OCI-LY1 (cell line): Measurements from ENCODE around the gene FAU.

Source experiments
- H2AFZ ChIP-seq: fragments of 200-600 bp; sonication (generic), shearing (Covaris generic); 2 replicates; pipeline ENCODE4 v1.6.0; 2014; ENCODE audit warnings: antibody characterized with exemption, mild to moderate bottlenecking, low read length
- H3F3A ChIP-seq: fragments of 200-600 bp; sonication (generic), shearing (Covaris generic); 2 replicates; pipeline ENCODE4 v1.6.0; 2014; ENCODE audit warnings: mild to moderate bottlenecking, antibody characterized with exemption, low read length, moderate library complexity; ENCODE audit not compliant: insufficient read depth
- H3K27ac ChIP-seq: fragments of 200-600 bp; sonication (generic); 2 replicates; pipeline ENCODE4 v1.5.1; 2014; ENCODE audit warnings: low read length, mixed run types, mild to moderate bottlenecking, low read depth; ENCODE audit not compliant: poor library complexity, severe bottlenecking
- H3K27me3 ChIP-seq: fragments of 200-600 bp; sonication (generic); 2 replicates; pipeline ENCODE4 v1.6.0; 2014; ENCODE audit warnings: antibody characterized with exemption, mild to moderate bottlenecking, low read length, moderate library complexity; ENCODE audit not compliant: insufficient read depth
- H3K36me3 ChIP-seq: fragments of 200-600 bp; sonication (generic); 2 replicates; pipeline ENCODE4 v1.6.1; 2014; ENCODE audit warnings: mild to moderate bottlenecking, antibody characterized with exemption, low read length, moderate library complexity, mixed read lengths; ENCODE audit not compliant: insufficient read depth
- H3K4me1 ChIP-seq: fragments of 200-600 bp; sonication (generic); 2 replicates; pipeline ENCODE4 v1.5.1; 2014; ENCODE audit warnings: mild to moderate bottlenecking, low read length, moderate library complexity; ENCODE audit not compliant: insufficient read depth, severe bottlenecking
- H3K4me2 ChIP-seq: fragments of 200-600 bp; sonication (generic), shearing (Covaris generic); 2 replicates; pipeline ENCODE4 v1.6.1; 2014; ENCODE audit warnings: low read length
- H3K4me3 ChIP-seq: fragments of 200-600 bp; sonication (generic); 2 replicates; pipeline ENCODE4 v1.5.1; 2014; ENCODE audit warnings: low read length, low read depth, mild to moderate bottlenecking, mixed read lengths; ENCODE audit not compliant: poor library complexity, severe bottlenecking
- H3K79me2 ChIP-seq: fragments of 200-600 bp; shearing (Covaris generic); 2 replicates; pipeline ENCODE4 v1.6.1; 2016; ENCODE audit warnings: mixed run types, low read length, mixed read lengths; ENCODE audit not compliant: insufficient read depth
- H3K9ac ChIP-seq: fragments of 200-600 bp; sonication (generic), shearing (Covaris generic); 2 replicates; pipeline ENCODE4 v1.6.1; 2014; ENCODE audit warnings: mild to moderate bottlenecking, low read length, mixed read lengths
- H3K9me2 ChIP-seq: fragments of 200-600 bp; sonication (generic), shearing (Covaris generic); 2 replicates; pipeline ENCODE4 v1.6.1; 2014; ENCODE audit warnings: low read depth, mild to moderate bottlenecking, low read length, mixed read lengths
- H3K9me3 ChIP-seq: fragments of 200-600 bp; shearing (Covaris generic); 2 replicates; pipeline ENCODE4 v1.6.1; 2014; ENCODE audit warnings: low read length, mixed read lengths
- H4K20me1 ChIP-seq: fragments of 200-600 bp; sonication (generic), shearing (Covaris generic); 2 replicates; pipeline ENCODE4 v1.6.0; 2016; ENCODE audit warnings: mild to moderate bottlenecking, low read length; ENCODE audit not compliant: insufficient read depth
- CTCF ChIP-seq: fragments of 200-600 bp; sonication (generic), shearing (Covaris generic); IDR thresholded peaks from 2 replicates; pipeline ENCODE4 v1.5.1; 2017; ENCODE audit warnings: mild to moderate bottlenecking, antibody characterized with exemption, low read length, moderate library complexity, mixed read lengths
- EZH2 ChIP-seq: fragments of 200-600 bp; sonication (generic), shearing (Covaris generic); IDR thresholded peaks from 2 replicates; pipeline ENCODE4 v1.8.0; 2017; ENCODE audit warnings: borderline replicate concordance, mixed run types, mild to moderate bottlenecking, antibody characterized with exemption, low read length, moderate library complexity, mixed read lengths

Gene FAU

GRCh38 chr11:65157336-65157735 is 35.4 kb upstream of the FAU start:
- no peaks in the 10 kb centered on the region for H3K36me3 ChIP-seq
- H3K79me2 ChIP-seq: no peaks in the 10 kb centered on the region
- H3K4me3 ChIP-seq: no peak overlapping the region
- peaks cover 9% of the 10 kb centered on the region for H3K4me1 ChIP-seq
- H3K9ac ChIP-seq: no peak overlapping the region
- no peaks in the 10 kb centered on the region for H3K9me3 ChIP-seq
- H3K9me2 ChIP-seq: no peaks in the 10 kb centered on the region
- TF ChIP-seq EZH2: no peak
- no peak for TF ChIP-seq CTCF
- no peaks in the 10 kb centered on the region for H4K20me1 ChIP-seq
- no peaks in the 10 kb centered on the region for H3F3A ChIP-seq
- H3K27ac ChIP-seq: no peak overlapping the region
- no peak overlapping the region for H3K4me2 ChIP-seq
- H3K27me3 ChIP-seq: no peaks in the 10 kb centered on the region
- H2AFZ ChIP-seq: no peak overlapping the region

GRCh38 chr11:65156926-65157325 is 35.0 kb upstream of the FAU start:
- no peaks in the 10 kb centered on the region for H3F3A ChIP-seq
- H2AFZ ChIP-seq: no peak overlapping the region
- no peak overlapping the region for H3K27ac ChIP-seq
- no peaks in the 10 kb centered on the region for H4K20me1 ChIP-seq
- no peak overlapping the region for H3K9ac ChIP-seq
- H3K36me3 ChIP-seq: no peaks in the 10 kb centered on the region
- no peaks in the 10 kb centered on the region for H3K9me2 ChIP-seq
- H3K4me1 ChIP-seq: peaks cover 13% of the 10 kb centered on the region
- no peaks in the 10 kb centered on the region for H3K79me2 ChIP-seq
- H3K27me3 ChIP-seq: no peaks in the 10 kb centered on the region
- TF ChIP-seq CTCF (no peak), EZH2 (no peak)
- no peak overlapping the region for H3K4me2 ChIP-seq
- no peaks in the 10 kb centered on the region for H3K9me3 ChIP-seq
- H3K4me3 ChIP-seq: no peak overlapping the region

- Histone ChIP-seq H3K36me3 (no peaks in the 10 kb centered on the region), H3K9me3 (no peaks in the 10 kb centered on the region), H3K27me3 (no peaks in the 10 kb centered on the region), H3K79me2 (no peaks in the 10 kb centered on the region), H3K27ac (no peak overlapping the region), H3K9ac (no peak overlapping the region), H3K4me1 (peaks cover 16% of the 10 kb centered on the region), H2AFZ (no peak overlapping the region), H3K4me2 (no peak overlapping the region), H3K4me3 (no peak overlapping the region), H3F3A (no peaks in the 10 kb centered on the region), H3K9me2 (no peaks in the 10 kb centered on the region), H4K20me1 (no peaks in the 10 kb centered on the region)
- TF ChIP-seq CTCF (no peak), EZH2 (no peak)
These were observed 34.3 kb upstream of the FAU start for GRCh38 chr11:65156256-65156655.
